Left renal cortex interstitium (tissue), 4 donors: ENCODE measurements around the gene STIM2. TPM values are rescaled to one million over a fixed set of nuclear protein-coding genes. Genes with fewer than 3 reads are reported as not detected.
"Not testable (repeated sequence)": the region's sequence is repeated elsewhere in the genome, so short reads cannot be mapped to it uniquely, and the experiment has no call there.

Experiments
- DNase-seq, 4 donors: peaks; one replicate each; pipeline ENCODE4 v3.0.0-alpha.2; 2013; ENCODE audit warnings: low read depth in 4 of 4, low spot score in 2 of 4, missing footprints in 1 of 4
- polyA plus RNA-seq, 4 donors: library from polyadenylated mRNA; unstranded; fragments of 120-200 nt; gene quantifications; one replicate each; pipeline ENCODE4 v1.2.1, GENCODE V29; 2013; ENCODE audit not compliant: insufficient read length in 4 of 4

Gene STIM2
- 10 to 100 TPM; 30.2 to 45.4 (median 40.7) TPM for polyA plus RNA-seq

DNA sequence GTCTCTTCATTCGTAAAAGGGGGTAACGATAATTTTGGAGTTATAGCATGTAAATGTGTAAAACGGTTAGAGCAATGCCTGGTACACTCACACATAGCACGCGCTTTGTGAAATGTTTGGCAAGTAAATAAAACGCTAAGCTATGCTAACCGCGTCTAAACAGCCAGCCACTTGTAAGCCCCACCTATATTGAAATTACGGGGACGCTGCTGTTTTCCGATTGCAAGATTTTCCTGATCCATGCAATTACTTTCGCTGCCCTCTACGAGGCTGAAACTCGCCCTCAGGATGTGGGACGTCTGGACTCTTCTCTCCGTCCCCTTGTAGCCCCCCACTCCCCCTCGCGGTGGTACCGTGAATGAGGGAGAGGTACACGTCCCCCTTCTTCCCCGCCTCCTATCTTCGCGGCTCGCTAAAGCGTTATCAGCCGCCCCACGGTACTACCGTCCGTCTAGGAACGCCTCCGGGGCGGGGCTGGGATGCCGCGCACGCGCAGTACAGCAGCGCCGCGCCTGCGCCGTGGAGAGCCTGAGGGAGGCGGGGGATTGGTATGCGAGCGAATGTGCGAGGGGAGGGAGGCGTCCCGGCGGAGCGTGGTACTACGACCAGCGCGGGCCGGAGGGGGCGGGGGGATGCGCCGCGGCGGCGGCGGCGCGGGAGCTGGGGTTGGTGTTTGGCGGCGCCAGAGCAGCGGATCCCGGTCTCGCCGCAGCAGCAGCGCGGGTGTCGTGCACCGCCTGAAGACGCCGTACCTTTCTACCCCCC lies at the start of gene STIM2:
Gene STIM2, plus strand, starts transcription at position 685 of the 765 bp plus-strand sequence.
- DNase-seq, result peak; percentile 94 to 97 (median 96)

GRCh38 chr4:26811571-26811970 lies 49.1 kb upstream of the STIM2 start:
- not testable (repeated sequence) for DNase-seq

- no peak for DNase-seq
These were observed 48.5 kb upstream of the STIM2 start for GRCh38 chr4:26812049-26812714.

GRCh38 chr4:26813698-26814097 lies 46.9 kb upstream of the STIM2 start:
- no peak for DNase-seq

DNA sequence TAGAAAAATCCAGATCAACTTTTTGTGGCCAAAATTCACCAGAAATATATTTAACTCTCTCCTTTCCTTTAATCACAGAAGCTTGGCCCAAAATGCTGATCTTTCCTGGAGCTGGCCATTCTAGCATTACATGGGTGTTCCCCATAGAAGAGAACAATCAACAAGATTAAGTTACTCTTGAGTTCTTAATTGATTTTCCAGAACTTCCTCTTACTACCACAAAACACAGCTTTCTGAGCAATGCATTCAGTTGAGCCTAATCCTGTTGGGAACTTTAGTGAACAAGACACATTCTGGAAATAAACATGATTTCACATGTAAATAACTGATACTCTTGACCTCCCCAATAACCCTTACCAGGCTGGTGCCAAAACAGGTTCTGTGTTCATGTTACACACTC lies 45.4 kb upstream of the STIM2 start:
- no peak for DNase-seq

GRCh38 chr4:26815706-26816105 lies 44.9 kb upstream of the STIM2 start:
- no peak for DNase-seq

GRCh38 chr4:26819026-26819425 lies 41.6 kb upstream of the STIM2 start:
- no peak for DNase-seq

DNA sequence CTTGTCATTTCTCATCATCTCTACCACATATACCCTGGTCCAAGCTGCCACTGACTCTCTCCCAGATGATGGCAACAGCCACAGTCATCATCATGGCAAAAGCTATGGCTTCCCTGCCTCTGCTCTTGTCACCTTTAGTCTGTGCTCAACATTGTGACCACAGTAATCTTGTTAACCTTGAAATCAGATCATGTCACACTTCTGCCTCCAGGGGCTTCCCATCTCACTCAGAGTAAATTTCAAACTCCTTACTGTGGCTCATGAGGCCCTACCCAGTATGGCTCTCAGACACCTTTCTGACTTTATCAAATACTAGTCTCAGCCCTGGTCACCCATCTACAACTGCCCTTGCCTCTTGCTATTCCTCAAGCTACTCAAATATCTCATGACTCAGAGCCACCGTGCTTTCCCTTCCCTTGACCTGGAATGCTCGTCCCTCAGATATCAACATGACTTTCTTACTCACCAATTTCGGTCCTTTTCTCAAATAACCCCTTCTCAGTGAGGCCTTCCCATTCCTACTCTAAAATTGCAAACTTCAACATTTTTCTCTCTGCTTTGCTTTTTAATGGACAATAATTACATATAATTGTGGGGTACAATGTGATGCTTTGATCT lies 41.1 kb upstream of the STIM2 start:
- no peak for DNase-seq

DNA sequence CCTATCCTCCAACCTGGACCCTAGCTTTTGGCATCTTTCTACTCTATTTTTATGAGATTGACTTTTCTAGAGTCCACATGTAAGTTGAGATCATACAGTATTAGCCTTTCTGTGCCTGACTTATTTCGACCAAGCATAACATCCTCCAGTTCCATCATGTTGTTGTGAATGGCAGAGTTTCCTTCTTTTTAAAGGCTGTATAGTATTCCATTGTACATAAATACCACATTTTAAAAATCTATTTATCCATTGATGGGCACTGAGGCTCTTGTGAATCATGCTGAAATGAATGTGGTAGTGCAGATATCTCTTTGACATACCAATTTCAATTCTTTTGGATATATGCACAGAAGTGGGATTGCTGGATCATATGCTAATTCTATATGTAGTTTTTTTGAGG lies 40.3 kb upstream of the STIM2 start:
- no peak for DNase-seq

- DNase-seq, result no peak
These were observed 39.6 kb upstream of the STIM2 start for GRCh38 chr4:26821031-26821430.

DNA sequence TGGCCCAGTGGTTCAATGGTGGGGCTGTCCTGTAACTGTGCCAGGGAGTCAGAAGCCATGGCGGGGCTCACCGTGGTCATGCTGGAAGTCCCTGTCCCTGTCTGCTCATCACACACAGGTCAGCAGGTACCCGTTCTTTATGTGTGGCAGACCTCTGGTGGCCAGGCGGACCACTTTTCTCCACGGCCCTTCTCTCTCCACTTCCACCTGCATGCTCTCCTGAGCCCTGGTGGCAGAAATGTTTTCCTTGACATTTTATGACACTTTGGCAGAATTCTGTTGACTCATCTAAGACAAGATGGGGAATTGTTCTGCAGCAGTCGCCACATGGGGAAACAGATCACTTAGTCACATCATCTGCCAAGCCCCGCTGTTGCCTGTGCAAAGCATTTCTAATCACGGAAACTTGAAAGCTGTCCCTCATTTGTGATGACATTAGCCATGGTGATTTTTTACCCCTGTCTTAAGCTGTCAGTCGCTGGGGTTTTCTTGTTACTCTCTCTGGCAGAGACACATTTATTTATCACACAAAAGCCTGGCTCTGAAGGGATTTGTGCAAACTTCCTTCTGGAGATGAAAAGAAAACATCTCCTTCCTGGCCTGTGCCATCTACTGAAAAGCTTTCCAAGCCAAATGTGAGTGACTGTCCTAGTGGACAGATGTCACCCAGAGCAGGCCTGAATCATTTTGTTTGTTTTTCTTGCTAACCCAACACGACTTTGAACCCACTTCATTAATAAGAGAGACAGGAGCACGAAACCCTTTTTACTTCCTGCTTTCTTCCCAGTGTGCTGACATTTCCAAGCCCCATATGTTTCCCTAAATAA lies 38.8 kb upstream of the STIM2 start:
- DNase-seq, result no peak

- DNase-seq, result no peak
These were observed 38.1 kb upstream of the STIM2 start for GRCh38 chr4:26822546-26822945.

DNA sequence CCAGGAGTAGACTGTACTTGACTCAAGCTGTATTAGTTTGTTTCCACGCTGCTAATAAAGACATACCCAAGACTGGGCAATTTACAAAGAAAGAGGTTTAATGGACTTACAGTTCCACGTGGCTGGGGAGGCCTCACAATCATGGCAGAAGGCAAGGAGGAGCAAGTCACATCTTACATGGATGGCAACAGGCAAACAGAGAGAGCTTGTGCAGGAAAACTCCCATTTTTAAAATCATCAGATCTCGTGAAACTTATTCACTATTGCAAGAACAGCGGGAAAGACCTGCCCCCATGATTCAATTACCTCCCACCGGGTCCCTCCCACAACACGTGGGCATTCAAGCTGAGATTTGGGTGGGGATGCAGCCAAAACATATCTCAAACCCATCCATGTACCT lies 37.7 kb upstream of the STIM2 start:
- not testable (repeated sequence) for DNase-seq

GRCh38 chr4:26823583-26823982 lies 37.1 kb upstream of the STIM2 start:
- no peak for DNase-seq

DNA sequence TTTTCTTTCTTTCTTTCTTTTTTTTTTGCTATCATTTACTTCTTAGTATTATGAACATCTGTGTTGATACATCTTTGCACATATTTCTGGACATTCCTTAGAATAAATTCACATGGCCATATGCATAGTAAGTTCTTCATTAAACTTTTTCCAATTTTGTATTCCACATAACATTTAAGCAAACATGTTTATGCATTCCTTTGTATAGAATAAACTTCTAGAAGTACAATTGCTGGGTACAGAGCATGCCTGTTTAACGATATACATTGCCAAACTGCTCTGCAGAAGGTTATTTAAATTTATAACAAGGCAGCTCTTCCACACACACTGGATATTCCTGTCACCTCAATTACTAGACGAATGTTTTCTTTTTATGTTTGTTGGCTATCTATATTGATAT lies 36.0 kb upstream of the STIM2 start:
- no peak for DNase-seq

GRCh38 chr4:26826721-26827120 lies 33.9 kb upstream of the STIM2 start:
- DNase-seq, result no peak

DNA sequence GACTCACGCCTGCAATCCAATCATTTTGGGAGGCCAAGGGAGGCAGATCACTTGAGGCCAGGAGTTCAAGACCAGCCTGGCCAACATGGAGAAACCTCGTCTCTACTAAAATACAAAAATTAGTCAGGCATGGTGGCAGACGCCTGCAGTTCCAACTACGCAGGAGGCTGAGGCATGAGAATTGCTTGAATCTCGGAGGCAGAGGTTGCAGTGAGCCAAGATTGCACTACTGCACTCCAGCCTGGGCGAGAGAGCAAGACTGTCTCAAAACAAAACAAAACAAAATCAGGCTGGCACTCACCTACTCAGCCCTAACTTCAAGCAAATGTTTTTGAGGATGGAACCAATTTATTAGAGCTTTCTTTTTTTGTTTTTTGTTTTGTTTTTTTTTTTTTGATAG lies 33.3 kb upstream of the STIM2 start:
- not testable (repeated sequence) for DNase-seq

DNA sequence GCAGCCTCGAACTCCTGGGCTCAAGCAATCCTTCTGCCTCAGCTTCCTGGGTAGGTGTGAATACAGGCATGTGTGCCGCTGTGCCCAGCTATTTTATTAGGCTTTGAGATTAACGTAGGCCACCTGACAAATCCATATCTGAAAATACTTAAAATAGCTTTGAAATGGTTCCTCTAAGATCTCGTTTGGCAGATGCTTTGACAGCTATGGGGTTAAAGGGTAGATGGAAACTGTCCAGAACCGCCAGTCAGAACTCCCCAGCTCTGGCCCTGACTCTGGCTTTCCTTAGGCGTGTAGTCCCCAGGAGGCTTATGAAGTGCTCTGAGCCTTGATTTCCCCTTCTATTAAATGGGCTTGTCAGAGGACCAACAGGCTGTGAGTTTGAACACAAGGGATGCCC lies 32.8 kb upstream of the STIM2 start:
- DNase-seq, result no peak

DNA sequence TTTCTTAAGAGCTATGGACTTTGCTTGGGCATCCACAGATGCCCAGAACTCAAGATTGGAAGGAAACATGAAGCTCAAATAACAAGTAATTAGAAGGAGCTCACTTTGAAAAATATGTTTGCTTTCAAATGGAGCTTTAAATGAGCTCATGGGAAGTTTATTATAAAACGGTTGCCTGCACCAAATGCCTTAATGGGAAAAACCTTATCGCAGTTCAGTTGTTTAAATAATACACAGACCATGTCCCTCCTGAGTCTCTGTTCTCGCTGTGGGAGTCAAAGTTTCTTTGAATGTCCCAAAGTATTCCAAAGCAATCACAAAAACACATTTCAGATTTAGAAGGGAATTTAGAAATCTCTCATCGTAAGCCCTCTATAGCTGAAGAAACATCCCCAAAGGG lies 31.6 kb upstream of the STIM2 start:
- DNase-seq, result no peak

DNA sequence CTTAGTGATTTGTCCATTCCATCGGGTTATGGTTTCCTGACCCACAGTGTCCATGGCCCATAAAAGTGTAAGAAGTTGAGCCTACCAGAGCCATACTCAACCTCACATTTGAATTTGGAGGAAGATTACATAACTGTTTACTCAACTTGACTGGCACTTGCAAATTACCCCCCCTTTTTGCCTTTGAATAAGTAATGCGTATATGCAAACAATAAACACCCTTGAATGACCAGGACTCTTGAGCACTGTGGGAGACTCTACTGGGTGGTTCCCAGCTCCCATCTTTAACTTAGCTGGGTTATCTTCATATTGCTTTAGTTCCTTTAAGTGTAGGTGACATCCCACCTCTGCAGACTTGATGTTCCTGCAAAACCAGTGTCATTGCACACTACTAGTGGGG lies 30.6 kb upstream of the STIM2 start:
- DNase-seq, result no peak

- DNase-seq, result no peak
These were observed 29.9 kb upstream of the STIM2 start for GRCh38 chr4:26830701-26831100.
